ENCODE results near the gene TBC1D3.
"Not testable (repeated sequence)": the region's sequence is repeated elsewhere in the genome, so short reads cannot be mapped to it uniquely, and the experiment has no call there.

TBC1D3 gene

GRCh38 chr17:38192455-38192854, at the start of gene TBC1D3:
Gene TBC1D3 (minus strand): TSS chr17:38192555. CDS start chr17:38191029, 1,526 bp downstream.
- DNase-seq = not testable (repeated sequence)

- DNase-seq = not testable (repeated sequence)
Measured at GRCh38 chr17:38232790-38233189, 40.4 kb upstream of the TBC1D3 start.

DNA sequence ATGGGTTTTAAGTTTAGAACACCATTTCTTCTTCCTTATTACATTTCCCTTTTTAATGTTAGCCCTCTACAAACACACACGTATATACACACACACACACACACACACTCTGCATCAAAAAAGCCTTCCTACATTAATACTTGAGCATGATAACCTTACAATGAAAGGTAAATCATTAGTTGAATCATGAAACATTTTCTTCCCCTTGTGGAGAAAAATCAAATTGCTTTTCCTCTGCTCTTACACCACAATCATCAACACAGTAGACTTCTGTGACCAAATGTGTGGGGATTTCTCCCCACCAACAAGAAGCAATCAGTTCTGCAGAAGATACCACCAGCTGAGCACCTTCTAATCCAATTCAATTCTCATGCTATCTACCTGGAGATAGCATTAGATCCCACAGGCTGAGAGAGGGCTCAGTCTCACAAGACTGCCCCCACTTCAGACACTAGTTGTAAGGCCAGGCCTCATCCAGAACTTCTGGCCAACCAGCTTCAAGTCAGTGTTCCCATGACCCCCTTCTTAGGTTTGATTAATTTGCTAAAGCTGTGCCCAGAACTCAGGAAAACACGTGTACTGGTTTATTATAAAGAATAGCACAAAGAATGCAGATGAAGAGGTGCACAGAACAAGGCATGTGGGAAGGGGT, 33.6 kb upstream of the TBC1D3 start:
- not testable (repeated sequence) for DNase-seq

- not testable (repeated sequence) for DNase-seq
Measured at GRCh38 chr17:38220867-38221266, 28.5 kb upstream of the TBC1D3 start.

DNA sequence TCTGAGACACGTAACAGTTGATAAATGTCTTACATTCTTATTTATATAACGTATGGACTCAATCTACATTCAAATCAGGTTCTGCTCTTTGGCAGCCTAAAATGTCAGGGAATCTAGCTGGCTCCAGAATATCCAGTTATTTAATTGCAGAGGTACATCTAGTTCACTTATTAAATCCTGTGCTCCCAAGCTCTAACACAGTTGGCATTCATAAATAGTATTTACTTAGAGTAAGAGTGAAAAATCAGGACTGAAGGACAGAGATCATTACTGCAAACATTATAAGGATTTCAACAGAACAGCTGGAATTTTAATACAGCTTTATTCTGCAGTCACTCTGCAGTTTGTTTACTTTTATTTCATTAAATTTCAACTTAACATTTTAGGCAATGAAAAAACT, 7.9 kb upstream of the TBC1D3 start:
- DNase-seq = not testable (repeated sequence)

GRCh38 chr17:38134860-38135259, 57.5 kb downstream of the TBC1D3 start:
- DNase-seq = not testable (repeated sequence)
